ENCODE results near the gene CARD11. TPM values are rescaled to one million over a fixed set of nuclear protein-coding genes. Genes with fewer than 3 reads are reported as not detected.

Gene CARD11
- total RNA-seq, 1 experiment from 2014 or later: 79.2 TPM

- Mint-ChIP-seq H3K9me3 (ENCODE audit: low read depth, unreplicated experiment) (no peaks in the 10 kb centered on the region), H3K4me3 (ENCODE audit: low read depth, unreplicated experiment) (no peak overlapping the region), H3K27me3 (ENCODE audit: unreplicated experiment) (peaks cover 27% of the 10 kb centered on the region), H3K27ac (ENCODE audit: unreplicated experiment) (no peak overlapping the region), H3K36me3 (ENCODE audit: insufficient read depth, unreplicated experiment) (no peaks in the 10 kb centered on the region), H3K4me1 (ENCODE audit: low read depth, unreplicated experiment) (peaks cover 1% of the 10 kb centered on the region)
- no peak for TF ChIP-seq CTCF (IDR thresholded peaks at IDR 0.05; ENCODE audit: unreplicated experiment)
- DNase-seq: no peak
- intact Hi-C loops (cut with micrococcal nuclease; ENCODE audit: unreplicated experiment): no loop called here
- BruUV-seq (replicated peaks): no TSS peak
- CTCF ChIA-PET: no interaction called here
Measured at GRCh38 chr7:2892549-2892948, 151.1 kb downstream of the CARD11 start.

GRCh38 chr7:2887816-2888215 lies 155.9 kb downstream of the CARD11 start:
- no peak for TF ChIP-seq CTCF (IDR thresholded peaks at IDR 0.05; ENCODE audit: unreplicated experiment)
- H3K27me3 Mint-ChIP-seq (ENCODE audit: unreplicated experiment): peaks cover 6% of the 10 kb centered on the region
- intact Hi-C loops (cut with micrococcal nuclease; ENCODE audit: unreplicated experiment): loop anchor here (2.0 to 10.0 kb wide), 3 partner anchors 267 to 1009 kb away; partner anchors contain the start of gene SDK1
- no peak for DNase-seq
- peaks cover 11% of the 10 kb centered on the region for H3K36me3 Mint-ChIP-seq (ENCODE audit: insufficient read depth, unreplicated experiment)
- no TSS peak for BruUV-seq (replicated peaks)
- CTCF ChIA-PET: interaction anchor here (0.5 to 0.9 kb wide), 2 partner anchors 413 to 757 kb away, joined by 3 to 7 read pairs; no protein-coding TSS in a partner anchor
- no peaks in the 10 kb centered on the region for H3K9me3 Mint-ChIP-seq (ENCODE audit: low read depth, unreplicated experiment)
- no peak overlapping the region for H3K27ac Mint-ChIP-seq (ENCODE audit: unreplicated experiment)
- peak overlapping the region; percentile 36 for H3K4me3 Mint-ChIP-seq (ENCODE audit: low read depth, unreplicated experiment)
- H3K4me1 Mint-ChIP-seq (ENCODE audit: low read depth, unreplicated experiment): peaks cover 18% of the 10 kb centered on the region

GRCh38 chr7:2886900-2887299 lies 156.8 kb downstream of the CARD11 start:
- DNase-seq: peak; percentile 85
- peak; percentile 93 for TF ChIP-seq CTCF (IDR thresholded peaks at IDR 0.05; ENCODE audit: unreplicated experiment)
- BruUV-seq (replicated peaks): no TSS peak
- peaks cover 18% of the 10 kb centered on the region for H3K4me1 Mint-ChIP-seq (ENCODE audit: low read depth, unreplicated experiment)
- CTCF ChIA-PET: interaction anchor here (0.7 to 0.9 kb wide), 3 partner anchors 117 to 758 kb away, joined by 3 read pairs; no protein-coding TSS in a partner anchor
- H3K4me3 Mint-ChIP-seq (ENCODE audit: low read depth, unreplicated experiment): peak overlapping the region; percentile 36
- intact Hi-C loops (cut with micrococcal nuclease; ENCODE audit: unreplicated experiment): loop anchor here (2.0 to 10.0 kb wide), 3 partner anchors 268 to 1010 kb away; partner anchors contain the start of gene SDK1
- peaks cover 11% of the 10 kb centered on the region for H3K36me3 Mint-ChIP-seq (ENCODE audit: insufficient read depth, unreplicated experiment)
- H3K27ac Mint-ChIP-seq (ENCODE audit: unreplicated experiment): peak overlapping the region; percentile 11
- no peaks in the 10 kb centered on the region for H3K27me3 Mint-ChIP-seq (ENCODE audit: unreplicated experiment)
- H3K9me3 Mint-ChIP-seq (ENCODE audit: low read depth, unreplicated experiment): no peaks in the 10 kb centered on the region

- Mint-ChIP-seq H3K9me3 (ENCODE audit: low read depth, unreplicated experiment) (no peaks in the 10 kb centered on the region), H3K27ac (ENCODE audit: unreplicated experiment) (no peak overlapping the region), H3K4me1 (ENCODE audit: low read depth, unreplicated experiment) (peaks cover 18% of the 10 kb centered on the region), H3K27me3 (ENCODE audit: unreplicated experiment) (no peaks in the 10 kb centered on the region), H3K36me3 (ENCODE audit: insufficient read depth, unreplicated experiment) (peaks cover 11% of the 10 kb centered on the region), H3K4me3 (ENCODE audit: low read depth, unreplicated experiment) (no peak overlapping the region)
- intact Hi-C loops (cut with micrococcal nuclease; ENCODE audit: unreplicated experiment): loop anchor here (2.0 to 10.0 kb wide), 3 partner anchors 268 to 1011 kb away; partner anchors contain the start of gene SDK1
- no peak for TF ChIP-seq CTCF (IDR thresholded peaks at IDR 0.05; ENCODE audit: unreplicated experiment)
- peak; percentile 23 for DNase-seq
- no TSS peak for BruUV-seq (replicated peaks)
- CTCF ChIA-PET: interaction anchor here (0.7 to 0.9 kb wide), 2 partner anchors 118 to 123 kb away, joined by 3 read pairs; no protein-coding TSS in a partner anchor
Measured at GRCh38 chr7:2886391-2886790, 157.3 kb downstream of the CARD11 start.
